ENCODE data around the gene DHCR24. TPM values are rescaled to one million over a fixed set of nuclear protein-coding genes. Genes with fewer than 3 reads are reported as not detected.

The DHCR24 gene
- total and polyA plus RNA-seq, 2 of the 13 experiments (the other 11 are each of a cell fraction or from before 2014, with no cell fraction given): 374 to 448 TPM

GRCh38 chr1:54869173-54869851, 17.7 kb downstream of the DHCR24 start (continued):
- no peak for TF ChIP-seq ZHX2 (IDR thresholded peaks at IDR 0.05; ENCODE audit: low read depth)
- TF ChIP-seq ZHX2 (CRISPR knock-in tag; IDR thresholded peaks at IDR 0.05; ENCODE audit: borderline replicate concordance): no peak
- peak; percentile 27; the same call in 1 of the 2 replicates for TF ChIP-seq FOXK1 (CRISPR knock-in tag; IDR thresholded peaks at IDR 0.05; ENCODE audit: borderline replicate concordance, low read depth)
- no peak for TF ChIP-seq HMGXB4 (CRISPR knock-in tag; IDR thresholded peaks at IDR 0.05; ENCODE audit: borderline replicate concordance in 1 of 2, low read depth in 1 of 2)
- 0 out of 2 replicates have a peak, but pooled peaks have one; percentile 22 for TF ChIP-seq GATA4 (IDR thresholded peaks at IDR 0.05; ENCODE audit: borderline replicate concordance, low read depth)
- TF ChIP-seq BCL6 (CRISPR knock-in tag; IDR thresholded peaks at IDR 0.05): peak; percentile 58; the same call in 1 of the 2 replicates
- TF ChIP-seq ZNF264 (CRISPR knock-in tag; IDR thresholded peaks at IDR 0.05): no peak
- peak; percentile 32; the same call in 1 of the 2 replicates for TF ChIP-seq IKZF5 (CRISPR knock-in tag; IDR thresholded peaks at IDR 0.05)
- TF ChIP-seq MBD4 (IDR thresholded peaks at IDR 0.05; ENCODE audit: borderline replicate concordance, low read length): peak; percentile 42; the same call in 1 of the 2 replicates
- TF ChIP-seq NR2F2 (IDR thresholded peaks at IDR 0.05; ENCODE audit: borderline replicate concordance, low read depth): peak; percentile 23; the same call in 1 of the 2 replicates
- peak; percentile 81; the same call in 1 of the 2 replicates for TF ChIP-seq ZMYM2 (CRISPR knock-in tag; IDR thresholded peaks at IDR 0.05)
- TF ChIP-seq SRSF1 (optimal IDR thresholded peaks at IDR 0.05; ENCODE audit: low read depth, low read length): no peak

Data from HepG2 (cell line).